ENCODE data around the gene LRRC71. TPM values are rescaled to one million over a fixed set of nuclear protein-coding genes. Genes with fewer than 3 reads are reported as not detected.

LRRC71 gene
- total RNA-seq, 4 donors from 2014 or later = 0.40 TPM; not detected in 3

- no peaks in the 10 kb centered on the region for H3K36me3 ChIP-seq
- peaks cover 0 to 45% (median 20%) of the 10 kb centered on the region in 3 donors for H3K4me1 ChIP-seq
- peak; percentile 67 for ATAC-seq
- H3K4me3 ChIP-seq = peak overlapping the region in 1 of 2 donors; percentile 36
- TF ChIP-seq EP300 (IDR thresholded peaks at IDR 0.05) = no peak
- TF ChIP-seq, protein P1, sequence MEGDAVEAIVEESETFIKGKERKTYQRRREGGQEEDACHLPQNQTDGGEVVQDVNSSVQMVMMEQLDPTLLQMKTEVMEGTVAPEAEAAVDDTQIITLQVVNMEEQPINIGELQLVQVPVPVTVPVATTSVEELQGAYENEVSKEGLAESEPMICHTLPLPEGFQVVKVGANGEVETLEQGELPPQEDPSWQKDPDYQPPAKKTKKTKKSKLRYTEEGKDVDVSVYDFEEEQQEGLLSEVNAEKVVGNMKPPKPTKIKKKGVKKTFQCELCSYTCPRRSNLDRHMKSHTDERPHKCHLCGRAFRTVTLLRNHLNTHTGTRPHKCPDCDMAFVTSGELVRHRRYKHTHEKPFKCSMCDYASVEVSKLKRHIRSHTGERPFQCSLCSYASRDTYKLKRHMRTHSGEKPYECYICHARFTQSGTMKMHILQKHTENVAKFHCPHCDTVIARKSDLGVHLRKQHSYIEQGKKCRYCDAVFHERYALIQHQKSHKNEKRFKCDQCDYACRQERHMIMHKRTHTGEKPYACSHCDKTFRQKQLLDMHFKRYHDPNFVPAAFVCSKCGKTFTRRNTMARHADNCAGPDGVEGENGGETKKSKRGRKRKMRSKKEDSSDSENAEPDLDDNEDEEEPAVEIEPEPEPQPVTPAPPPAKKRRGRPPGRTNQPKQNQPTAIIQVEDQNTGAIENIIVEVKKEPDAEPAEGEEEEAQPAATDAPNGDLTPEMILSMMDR (IDR thresholded peaks at IDR 0.05) = peak in 3 of 4 experiments; percentile 42 to 74 (median 59)
- whole genome bisulfite sequencing, 2 donors (ENCODE audit: low coverage in 1 of 2) = 0 to 10% methylated on average over 2 to 15 of the region's 64 CpGs
- no peaks in the 10 kb centered on the region for H3K9me3 ChIP-seq
- H3K27ac ChIP-seq = no peak overlapping the region
- H3K27me3 ChIP-seq = peaks cover 77% of the 10 kb centered on the region
Measured at GRCh38 chr1:156927215-156928042, 7.0 kb downstream of the LRRC71 start.

DNA sequence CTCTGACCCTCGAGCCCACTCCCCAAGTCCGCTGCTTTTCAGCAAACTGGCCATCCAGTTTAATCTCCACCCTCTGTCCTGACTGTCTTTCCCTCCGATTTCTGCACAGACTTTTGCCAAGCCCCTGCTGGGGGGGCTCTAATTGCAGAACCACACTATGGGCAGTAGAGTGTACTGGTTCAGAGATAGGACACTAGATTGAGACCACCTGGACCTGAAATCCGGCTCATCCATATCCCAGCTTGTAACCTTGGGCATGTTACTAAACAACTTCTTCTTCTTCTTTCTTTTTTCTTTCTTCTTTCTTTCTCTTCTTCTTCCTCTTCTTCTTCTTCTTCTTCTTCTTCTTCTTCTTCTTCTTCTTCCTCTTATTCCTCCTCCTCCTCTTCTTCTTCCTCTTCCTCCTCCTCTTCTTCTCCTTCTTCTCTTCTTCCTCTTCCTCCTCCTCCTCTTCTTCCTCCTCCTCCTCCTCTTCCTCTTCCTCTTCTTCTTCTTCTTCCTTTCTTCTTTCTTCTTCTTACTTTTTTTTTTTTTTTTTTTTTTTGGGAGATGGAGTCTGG lies 7.7 kb downstream of the LRRC71 start:
- Histone ChIP-seq H3K9me3 (no peaks in the 10 kb centered on the region), H3K27me3 (peaks cover 70% of the 10 kb centered on the region), H3K4me1 (peaks cover 0 to 42% (median 20%) of the 10 kb centered on the region in 3 donors), H3K36me3 (no peaks in the 10 kb centered on the region), H3K27ac (no peak overlapping the region), H3K4me3 (peak overlapping the region in 1 of 2 donors; percentile 36)
- TF ChIP-seq POLR2A (IDR thresholded peaks at IDR 0.05) = no peak
- no peak for TF ChIP-seq POLR2AphosphoS5 (IDR thresholded peaks at IDR 0.05)
- TF ChIP-seq EP300 (IDR thresholded peaks at IDR 0.05) = no peak
- TF ChIP-seq, protein P1 (IDR thresholded peaks at IDR 0.05) = no peak
- WGBS, 2 donors (ENCODE audit: low coverage in 1 of 2) = 3 to 7% methylated on average over 4 of the region's 4 CpGs
- no peak for ATAC-seq

- 71 to 100% methylated on average over 1 to 6 of the region's 6 CpGs for WGBS, 2 donors (ENCODE audit: low coverage in 1 of 2)
- no peak overlapping the region for H3K4me3 ChIP-seq
- no peaks in the 10 kb centered on the region for H3K9me3 ChIP-seq
- no peak for TF ChIP-seq POLR2AphosphoS5 (IDR thresholded peaks at IDR 0.05)
- TF ChIP-seq, protein P1 (IDR thresholded peaks at IDR 0.05) = no peak
- no peak for TF ChIP-seq POLR2A (IDR thresholded peaks at IDR 0.05)
- TF ChIP-seq EP300 (IDR thresholded peaks at IDR 0.05) = no peak
- no peak for ATAC-seq
- H3K36me3 ChIP-seq = no peaks in the 10 kb centered on the region
- no peak overlapping the region for H3K27ac ChIP-seq
- peaks cover 54% of the 10 kb centered on the region for H3K27me3 ChIP-seq
- H3K4me1 ChIP-seq = peaks cover 0 to 28% (median 11%) of the 10 kb centered on the region in 3 donors
Measured at GRCh38 chr1:156929596-156930238, 9.3 kb downstream of the LRRC71 start.

DNA sequence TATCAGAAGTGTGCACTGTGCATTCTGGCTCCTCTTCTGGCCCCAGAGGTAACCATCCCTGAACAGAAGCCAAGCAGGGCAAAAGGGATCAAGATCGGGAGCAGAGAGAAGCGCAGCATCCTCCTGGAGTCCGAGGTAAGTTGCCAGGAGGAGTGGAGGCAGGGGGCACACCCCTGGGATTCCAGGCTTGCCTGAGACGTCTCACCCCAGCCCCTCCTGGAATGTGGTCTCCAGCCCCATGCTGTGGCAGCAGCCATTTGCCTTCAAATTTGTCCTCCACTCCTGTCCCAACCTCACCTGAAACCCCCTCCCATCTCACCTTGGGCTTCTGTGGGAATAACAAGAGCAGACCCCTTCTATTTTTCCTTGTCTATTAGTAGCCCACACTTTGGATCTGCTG lies 10.1 kb downstream of the LRRC71 start:
- Histone ChIP-seq H3K4me3 (no peak overlapping the region), H3K4me1 (peaks cover 0 to 28% (median 11%) of the 10 kb centered on the region in 3 donors), H3K27me3 (peaks cover 47% of the 10 kb centered on the region), H3K36me3 (peaks cover 0 to 6% of the 10 kb centered on the region in 2 donors), H3K27ac (no peak overlapping the region), H3K9me3 (no peaks in the 10 kb centered on the region)
- TF ChIP-seq, protein P1 (IDR thresholded peaks at IDR 0.05) = no peak
- TF ChIP-seq EP300 (IDR thresholded peaks at IDR 0.05) = no peak
- no peak for TF ChIP-seq POLR2A (IDR thresholded peaks at IDR 0.05)
- no peak for TF ChIP-seq POLR2AphosphoS5 (IDR thresholded peaks at IDR 0.05)
- no peak for ATAC-seq
- WGBS, 2 donors (ENCODE audit: low coverage in 1 of 2) = 40% methylated on average over 1 of the region's 4 CpGs; no CpG with 5 or more reads in 1 of the 2 donors
